Stomach (tissue), 4 donors: ENCODE data around the gene CAV2.

Source experiments
- CTCF ChIP-seq, 7 experiments: fragments of 450-650 bp in 4 of 7; fragments of 200-600 bp in 3 of 7; sonication (generic) in 3 of 7; IDR thresholded peaks; one replicate each; pipeline ENCODE4 v1.5.1; 2016 to 2019; ENCODE audit warnings: antibody characterized with exemption in 7 of 7, control low read depth in 2 of 7, mild to moderate bottlenecking in 1 of 7
- EP300 ChIP-seq: sonication (generic); formaldehyde crosslinking; IDR thresholded peaks from one replicate; pipeline ENCODE4 v1.6.1; 2017; ENCODE audit warnings: antibody characterized with exemption
- POLR2A ChIP-seq, 4 donors: fragments of 450-650 bp; IDR thresholded peaks; one replicate each; pipeline ENCODE4 v1.6.1; 2016; ENCODE audit warnings: antibody characterized with exemption in 4 of 4, control low read depth in 2 of 4, mild to moderate bottlenecking in 1 of 4, moderate library complexity in 1 of 4
- POLR2AphosphoS5 ChIP-seq, 3 donors: sonication (generic); formaldehyde crosslinking; IDR thresholded peaks; one replicate each; pipeline ENCODE4 v1.6.1; 2016; ENCODE audit warnings: antibody characterized with exemption in 3 of 3

- TF ChIP-seq CTCF (IDR thresholded peaks at IDR 0.05) (no peak), EP300 (no peak), POLR2AphosphoS5 (IDR thresholded peaks at IDR 0.05) (peak; percentile 15 to 61 (median 36)), POLR2A (IDR thresholded peaks at IDR 0.05) (no peak)
Observed at GRCh38 chr7:116528008-116528789, 28.7 kb downstream of the CAV2 start.
